ENCODE results near the gene VGLL4. TPM values are rescaled to one million over a fixed set of nuclear protein-coding genes. Genes with fewer than 3 reads are reported as not detected.
"Not testable (repeated sequence)": the region's sequence is repeated elsewhere in the genome, so short reads cannot be mapped to it uniquely, and the experiment has no call there.

The VGLL4 gene
- total and polyA plus RNA-seq, 2 donors (not counting 1 experiment from before 2014, with no cell fraction given), result 25.8 to 29.0 TPM

DNA sequence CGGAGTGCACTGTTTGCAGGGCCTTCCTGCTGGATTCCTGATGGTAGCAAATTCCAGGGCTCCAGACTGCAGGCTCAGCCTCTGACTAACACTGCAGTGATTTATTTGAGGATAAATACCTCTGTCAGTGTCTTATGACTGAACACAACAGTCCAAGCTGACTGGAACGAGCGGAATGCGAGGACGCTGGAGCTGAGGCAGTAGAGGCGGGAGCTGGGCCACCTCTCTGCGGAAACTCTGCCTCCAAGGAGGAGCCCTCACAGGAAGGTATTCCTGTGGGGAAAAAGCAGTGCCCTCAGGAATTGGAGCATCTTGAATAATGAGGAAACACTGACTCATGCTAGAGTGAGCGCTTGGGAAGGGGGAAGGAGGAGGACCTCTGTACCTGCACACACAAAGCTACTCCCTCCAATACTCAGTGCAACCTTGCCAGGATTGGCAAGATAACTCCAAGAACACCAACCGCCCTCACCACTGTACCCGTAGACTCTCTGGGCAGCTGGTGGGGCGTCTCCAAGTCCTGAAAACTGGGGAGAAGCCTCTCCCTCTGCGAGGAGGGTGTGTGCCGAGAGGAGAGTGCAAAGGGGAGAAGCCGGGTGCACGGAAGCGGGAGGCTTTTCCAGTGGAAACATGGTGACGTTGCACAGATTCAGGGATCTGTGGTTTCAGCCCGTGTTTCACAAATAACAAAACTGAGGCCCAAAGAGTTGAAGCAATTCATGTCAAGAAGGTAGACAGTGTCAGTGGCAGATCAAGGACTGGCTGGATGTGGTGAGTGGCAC is 43.0 kb downstream of the VGLL4 start:
- CTCF ChIA-PET, result interaction anchor here (0.8 kb wide), 1 partner anchor 51 kb away, joined by 4 read pairs; no protein-coding TSS in a partner anchor

DNA sequence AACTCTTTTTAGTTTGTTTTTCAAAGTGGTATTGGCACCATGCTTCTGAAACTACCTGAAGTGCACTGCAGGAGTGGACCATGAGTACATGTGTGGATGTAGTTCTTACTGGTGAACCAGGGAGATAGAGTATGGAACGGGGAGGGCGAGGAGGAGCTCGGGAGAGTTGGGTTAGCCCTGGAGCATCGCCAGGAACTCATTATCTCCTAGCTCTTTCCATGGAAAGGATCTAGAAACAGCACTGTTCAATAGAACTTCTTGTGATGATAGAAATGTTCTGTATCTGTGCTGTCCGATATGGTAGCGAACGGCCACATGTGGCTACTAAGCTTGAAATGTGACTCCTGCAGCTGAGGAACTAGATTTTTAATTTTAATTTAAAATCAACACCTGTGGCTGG is 47.3 kb downstream of the VGLL4 start:
- Histone ChIP-seq H3K9me3 (ENCODE audit: control extremely low read depth in 1 of 3, control insufficient read depth in 2 of 3, insufficient read depth in 1 of 3, low read length in 2 of 3) (no peaks in the 10 kb centered on the region), H3K27ac (ENCODE audit: low read length in 2 of 2) (no peak overlapping the region), H3K27me3 (replicated peaks in 1 of 4; ENCODE audit: control extremely low read depth in 1 of 4, control insufficient read depth in 3 of 4, insufficient read depth in 4 of 4, low read length in 3 of 4) (no peaks in the 10 kb centered on the region), H2AFZ (ENCODE audit: insufficient read depth, low read depth, low read length, poor library complexity, severe bottlenecking) (no peak overlapping the region), H3K36me3 (replicated peaks in 1 of 2; ENCODE audit: control extremely low read depth in 1 of 2, control insufficient read depth in 1 of 2, extremely low read depth in 1 of 2, insufficient read depth in 2 of 2, low read length in 1 of 2) (peaks cover 0 to 18% of the 10 kb centered on the region in 2 experiments), H3K4me2 (replicated peaks; ENCODE audit: low read depth, low read length, poor library complexity, severe bottlenecking) (no peak overlapping the region), H4K20me1 (ENCODE audit: control insufficient read depth, insufficient read depth, low read length, poor library complexity, severe bottlenecking) (peaks cover 31% of the 10 kb centered on the region), H3K79me2 (ENCODE audit: control insufficient read depth, insufficient read depth, low read length) (peaks cover 76% of the 10 kb centered on the region), H3K9ac (ENCODE audit: low read length) (no peak overlapping the region), H3K4me1 (ENCODE audit: control insufficient read depth in 2 of 2, insufficient read depth in 2 of 2, low read length in 2 of 2) (peaks cover 4 to 9% of the 10 kb centered on the region in 2 donors), H3K4me3 (ENCODE audit: control extremely low read depth in 1 of 5, extremely low read depth in 1 of 5, insufficient read depth in 1 of 5, low read depth in 2 of 5, low read length in 4 of 5) (no peak overlapping the region)
- Mint-ChIP-seq H3K9me3 (ENCODE audit: insufficient read depth) (no peaks in the 10 kb centered on the region), H3K4me1 (peaks cover 19% of the 10 kb centered on the region), H3K27ac (no peak overlapping the region), H3K4me3 (no peak overlapping the region), H3K27me3 (no peaks in the 10 kb centered on the region)
- no CpG with 5 or more reads among the region's 7 CpGs for WGBS (ENCODE audit: insufficient coverage)
- intact Hi-C loops (cut with micrococcal nuclease), result no loop called here
- no peak for ATAC-seq (ENCODE audit: low read depth)
- no peak for DNase-seq
- CTCF ChIA-PET, result interaction anchor here (0.9 kb wide), 1 partner anchor 217 kb away, joined by 3 read pairs; no protein-coding TSS in a partner anchor
- TF ChIP-seq, protein P1, sequence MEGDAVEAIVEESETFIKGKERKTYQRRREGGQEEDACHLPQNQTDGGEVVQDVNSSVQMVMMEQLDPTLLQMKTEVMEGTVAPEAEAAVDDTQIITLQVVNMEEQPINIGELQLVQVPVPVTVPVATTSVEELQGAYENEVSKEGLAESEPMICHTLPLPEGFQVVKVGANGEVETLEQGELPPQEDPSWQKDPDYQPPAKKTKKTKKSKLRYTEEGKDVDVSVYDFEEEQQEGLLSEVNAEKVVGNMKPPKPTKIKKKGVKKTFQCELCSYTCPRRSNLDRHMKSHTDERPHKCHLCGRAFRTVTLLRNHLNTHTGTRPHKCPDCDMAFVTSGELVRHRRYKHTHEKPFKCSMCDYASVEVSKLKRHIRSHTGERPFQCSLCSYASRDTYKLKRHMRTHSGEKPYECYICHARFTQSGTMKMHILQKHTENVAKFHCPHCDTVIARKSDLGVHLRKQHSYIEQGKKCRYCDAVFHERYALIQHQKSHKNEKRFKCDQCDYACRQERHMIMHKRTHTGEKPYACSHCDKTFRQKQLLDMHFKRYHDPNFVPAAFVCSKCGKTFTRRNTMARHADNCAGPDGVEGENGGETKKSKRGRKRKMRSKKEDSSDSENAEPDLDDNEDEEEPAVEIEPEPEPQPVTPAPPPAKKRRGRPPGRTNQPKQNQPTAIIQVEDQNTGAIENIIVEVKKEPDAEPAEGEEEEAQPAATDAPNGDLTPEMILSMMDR (IDR thresholded peaks at IDR 0.05), result no peak
- no peak for TF ChIP-seq EZH2 (IDR thresholded peaks at IDR 0.05; ENCODE audit: borderline replicate concordance, insufficient read depth, low read depth, low read length, poor library complexity, severe bottlenecking)
- POLR2A ChIA-PET, result no interaction called here

More for the DNA sequence above, 43.0 kb downstream of the VGLL4 start:
- Histone ChIP-seq H3K9ac (ENCODE audit: low read length) (no peak overlapping the region), H3K4me2 (replicated peaks; ENCODE audit: low read depth, low read length, poor library complexity, severe bottlenecking) (peak overlapping the region; percentile 54), H4K20me1 (ENCODE audit: control insufficient read depth, insufficient read depth, low read length, poor library complexity, severe bottlenecking) (peaks cover 5% of the 10 kb centered on the region), H3K27me3 (replicated peaks in 1 of 4; ENCODE audit: control extremely low read depth in 1 of 4, control insufficient read depth in 3 of 4, insufficient read depth in 4 of 4, low read length in 3 of 4) (no peaks in the 10 kb centered on the region), H3K4me1 (ENCODE audit: control insufficient read depth in 2 of 2, insufficient read depth in 2 of 2, low read length in 2 of 2) (peaks cover 18 to 27% of the 10 kb centered on the region in 2 donors), H3K79me2 (ENCODE audit: control insufficient read depth, insufficient read depth, low read length) (peaks cover 44% of the 10 kb centered on the region), H2AFZ (ENCODE audit: insufficient read depth, low read depth, low read length, poor library complexity, severe bottlenecking) (no peak overlapping the region), H3K9me3 (ENCODE audit: control extremely low read depth in 1 of 3, control insufficient read depth in 2 of 3, insufficient read depth in 1 of 3, low read length in 2 of 3) (no peaks in the 10 kb centered on the region), H3K36me3 (replicated peaks in 1 of 2; ENCODE audit: control extremely low read depth in 1 of 2, control insufficient read depth in 1 of 2, extremely low read depth in 1 of 2, insufficient read depth in 2 of 2, low read length in 1 of 2) (peaks cover 0 to 14% of the 10 kb centered on the region in 2 experiments), H3K27ac (ENCODE audit: low read length in 2 of 2) (peak overlapping the region; percentile 65 to 87), H3K4me3 (ENCODE audit: control extremely low read depth in 1 of 5, extremely low read depth in 1 of 5, insufficient read depth in 1 of 5, low read depth in 2 of 5, low read length in 4 of 5) (no peak overlapping the region)
- POLR2A ChIA-PET, result interaction anchor here (0.8 kb wide), 1 partner anchor 39 kb away, joined by 5 read pairs; no protein-coding TSS in a partner anchor
- Mint-ChIP-seq H3K4me1 (peaks cover 37% of the 10 kb centered on the region), H3K4me3 (peak overlapping the region; percentile 87), H3K27ac (peak overlapping the region; percentile 93), H3K9me3 (ENCODE audit: insufficient read depth) (no peaks in the 10 kb centered on the region), H3K27me3 (no peaks in the 10 kb centered on the region)
- 96% methylated on average over 16 of the region's 18 CpGs for WGBS (ENCODE audit: insufficient coverage)
- no peak for ATAC-seq (ENCODE audit: low read depth)
- TF ChIP-seq, protein P1 (IDR thresholded peaks at IDR 0.05), result no peak
- TF ChIP-seq EZH2 (IDR thresholded peaks at IDR 0.05; ENCODE audit: borderline replicate concordance, insufficient read depth, low read depth, low read length, poor library complexity, severe bottlenecking), result no peak
- intact Hi-C loops (cut with micrococcal nuclease), result no loop called here
- DNase-seq, result no peak

DNA sequence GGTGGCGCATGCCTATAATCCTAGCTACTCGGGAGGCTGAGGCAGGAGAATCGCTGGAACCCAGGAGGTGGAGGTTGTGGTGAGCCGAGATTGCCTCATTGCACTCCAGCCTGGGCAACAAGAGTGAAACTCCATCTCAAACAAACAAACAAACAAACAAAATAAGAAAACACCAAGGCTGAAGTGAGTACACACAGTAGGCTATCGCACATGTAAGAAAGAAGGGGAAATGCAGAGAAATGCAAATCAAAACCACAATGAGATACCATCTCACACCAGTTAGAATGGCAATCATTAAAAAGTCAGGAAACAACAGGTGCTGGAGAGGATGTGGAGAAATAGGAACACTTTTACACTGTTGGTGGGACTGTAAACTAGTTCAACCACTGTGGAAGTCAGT is 48.7 kb downstream of the VGLL4 start:
- DNase-seq; POLR2A ChIA-PET; H3K4me3 Mint-ChIP-seq; H3K36me3 ChIP-seq (replicated peaks in 1 of 2; ENCODE audit: control extremely low read depth in 1 of 2, control insufficient read depth in 1 of 2, extremely low read depth in 1 of 2, insufficient read depth in 2 of 2, low read length in 1 of 2); H3K9me3 Mint-ChIP-seq (ENCODE audit: insufficient read depth); H3K9ac ChIP-seq (ENCODE audit: low read length); H2AFZ ChIP-seq (ENCODE audit: insufficient read depth, low read depth, low read length, poor library complexity, severe bottlenecking); H3K4me1 ChIP-seq (ENCODE audit: control insufficient read depth in 2 of 2, insufficient read depth in 2 of 2, low read length in 2 of 2); H3K27me3 Mint-ChIP-seq; H3K27me3 ChIP-seq (replicated peaks in 1 of 4; ENCODE audit: control extremely low read depth in 1 of 4, control insufficient read depth in 3 of 4, insufficient read depth in 4 of 4, low read length in 3 of 4); H3K4me3 ChIP-seq (ENCODE audit: control extremely low read depth in 1 of 5, extremely low read depth in 1 of 5, insufficient read depth in 1 of 5, low read depth in 2 of 5, low read length in 4 of 5); H3K27ac ChIP-seq (ENCODE audit: low read length in 2 of 2); H3K4me1 Mint-ChIP-seq; H3K27ac Mint-ChIP-seq; intact Hi-C loops (cut with micrococcal nuclease); CTCF ChIA-PET; ATAC-seq (ENCODE audit: low read depth); H3K4me2 ChIP-seq (replicated peaks; ENCODE audit: low read depth, low read length, poor library complexity, severe bottlenecking); H3K9me3 ChIP-seq (ENCODE audit: control extremely low read depth in 1 of 3, control insufficient read depth in 2 of 3, insufficient read depth in 1 of 3, low read length in 2 of 3): not testable (repeated sequence)
- no CpG with 5 or more reads among the region's 5 CpGs for WGBS (ENCODE audit: insufficient coverage)
- Histone ChIP-seq H3K79me2 (ENCODE audit: control insufficient read depth, insufficient read depth, low read length) (peaks cover 78% of the 10 kb centered on the region), H4K20me1 (ENCODE audit: control insufficient read depth, insufficient read depth, low read length, poor library complexity, severe bottlenecking) (peaks cover 37% of the 10 kb centered on the region)

All from B cell (primary cell).